Activated T-helper 9 cell treated with anti-CD3 and anti-CD28 coated beads, Interleukin-2, amount 50 U/mL, for 16 hours (primary cell): ENCODE measurements around the gene ADARB1.
"Not testable (repeated sequence)": the region's sequence is repeated elsewhere in the genome, so short reads cannot be mapped to it uniquely, and the experiment has no call there.

Experiments
- DNase-seq: peaks from one replicate; pipeline ENCODE4 v3.0.0-alpha.2; 2020; ENCODE audit warnings: low read depth

ADARB1 gene

GRCh38 chr21:45074048-45074817 is at the start of gene ADARB1:
TSS of gene ADARB1 (plus strand) at chr21:45074580. CDS start at chr21:45171657, 97,077 bp downstream.
- peak; percentile 60 for DNase-seq

GRCh38 chr21:45026066-45026745 is 48.2 kb upstream of the ADARB1 start:
- DNase-seq = no peak

GRCh38 chr21:45026826-45027225 is 47.6 kb upstream of the ADARB1 start:
- DNase-seq = no peak

GRCh38 chr21:45027241-45028196 is 46.9 kb upstream of the ADARB1 start:
- no peak for DNase-seq

GRCh38 chr21:45028645-45029044 is 45.7 kb upstream of the ADARB1 start:
- DNase-seq = not testable (repeated sequence)

GRCh38 chr21:45029298-45029947 is 45.0 kb upstream of the ADARB1 start:
- no peak for DNase-seq

- no peak for DNase-seq
These were observed 44.3 kb upstream of the ADARB1 start for GRCh38 chr21:45029948-45030681.

- no peak for DNase-seq
These were observed 43.5 kb upstream of the ADARB1 start for GRCh38 chr21:45030682-45031570.

- no peak for DNase-seq
These were observed 42.7 kb upstream of the ADARB1 start for GRCh38 chr21:45031571-45032191.

GRCh38 chr21:45032332-45032731 is 42.0 kb upstream of the ADARB1 start:
- no peak for DNase-seq

GRCh38 chr21:45032977-45033710 is 41.2 kb upstream of the ADARB1 start:
- no peak for DNase-seq

- DNase-seq = no peak
These were observed 40.4 kb upstream of the ADARB1 start for GRCh38 chr21:45033791-45034555.

- DNase-seq = no peak
These were observed 39.6 kb upstream of the ADARB1 start for GRCh38 chr21:45034556-45035476.

- no peak for DNase-seq
These were observed 38.9 kb upstream of the ADARB1 start for GRCh38 chr21:45035477-45035848.

- DNase-seq = no peak
These were observed 37.8 kb upstream of the ADARB1 start for GRCh38 chr21:45036630-45037029.

GRCh38 chr21:45037986-45038385 is 36.4 kb upstream of the ADARB1 start:
- no peak for DNase-seq
